NCI-H128 (cell line): ENCODE measurements around the gene ZNF821.
A peak's percentile ranks its signal among the peaks of the same experiment; 100 is the strongest.
"Not testable (repeated sequence)": the region's sequence is repeated elsewhere in the genome, so short reads cannot be mapped to it uniquely, and the experiment has no call there.

ENCODE experiments used
- DNase-seq: peaks from one replicate; lab custom pipeline; 2025; ENCODE audit not compliant: unreplicated experiment; lab: John Stamatoyannopoulos, UW

The ZNF821 gene, protein sequence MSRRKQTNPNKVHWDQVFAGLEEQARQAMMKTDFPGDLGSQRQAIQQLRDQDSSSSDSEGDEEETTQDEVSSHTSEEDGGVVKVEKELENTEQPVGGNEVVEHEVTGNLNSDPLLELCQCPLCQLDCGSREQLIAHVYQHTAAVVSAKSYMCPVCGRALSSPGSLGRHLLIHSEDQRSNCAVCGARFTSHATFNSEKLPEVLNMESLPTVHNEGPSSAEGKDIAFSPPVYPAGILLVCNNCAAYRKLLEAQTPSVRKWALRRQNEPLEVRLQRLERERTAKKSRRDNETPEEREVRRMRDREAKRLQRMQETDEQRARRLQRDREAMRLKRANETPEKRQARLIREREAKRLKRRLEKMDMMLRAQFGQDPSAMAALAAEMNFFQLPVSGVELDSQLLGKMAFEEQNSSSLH

DNA sequence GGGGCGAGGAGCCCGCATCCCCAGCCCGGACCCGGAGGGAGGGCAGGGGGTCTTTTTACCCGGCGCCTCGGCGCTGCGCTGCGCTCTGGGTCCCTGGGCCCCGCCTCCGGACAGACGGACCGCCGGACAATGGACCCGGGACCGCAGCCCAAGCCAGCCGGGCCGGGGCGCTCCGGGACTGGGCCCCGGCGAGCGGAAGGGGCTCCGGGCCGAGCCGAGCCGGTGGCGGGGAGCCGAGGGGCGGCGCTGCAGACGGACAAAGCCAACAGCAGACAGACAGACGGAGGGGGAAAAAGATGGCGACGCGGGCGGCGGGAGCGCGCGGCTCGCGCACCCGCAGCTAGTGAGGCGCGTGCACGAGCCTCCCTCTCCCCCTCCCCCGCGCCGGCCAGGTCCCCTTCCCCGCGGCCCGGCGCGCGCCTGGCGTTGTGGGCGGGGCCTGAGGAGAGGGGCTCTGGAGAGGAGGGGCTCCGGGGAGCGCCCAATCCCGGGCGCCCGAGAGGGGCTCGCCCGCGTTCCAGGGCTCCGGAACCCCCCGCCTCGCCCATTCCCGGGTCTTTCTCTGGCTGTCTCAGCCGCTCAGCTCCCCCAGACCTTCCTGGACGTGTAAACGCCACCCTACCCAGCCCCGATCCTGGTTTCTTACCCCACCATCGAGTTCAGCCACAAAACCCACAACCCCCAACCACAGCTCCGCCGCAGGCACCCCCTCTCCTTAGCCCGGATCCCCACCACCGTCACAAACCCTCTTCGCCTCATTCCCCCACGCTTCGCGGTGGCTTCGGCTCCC is at the start of gene ZNF821:
TSS of gene ZNF821 (minus strand) at position 334 of the 790 bp plus-strand sequence. CDS start 4,236 bp downstream, outside the sequence.
- peak; percentile 56 for DNase-seq

DNA sequence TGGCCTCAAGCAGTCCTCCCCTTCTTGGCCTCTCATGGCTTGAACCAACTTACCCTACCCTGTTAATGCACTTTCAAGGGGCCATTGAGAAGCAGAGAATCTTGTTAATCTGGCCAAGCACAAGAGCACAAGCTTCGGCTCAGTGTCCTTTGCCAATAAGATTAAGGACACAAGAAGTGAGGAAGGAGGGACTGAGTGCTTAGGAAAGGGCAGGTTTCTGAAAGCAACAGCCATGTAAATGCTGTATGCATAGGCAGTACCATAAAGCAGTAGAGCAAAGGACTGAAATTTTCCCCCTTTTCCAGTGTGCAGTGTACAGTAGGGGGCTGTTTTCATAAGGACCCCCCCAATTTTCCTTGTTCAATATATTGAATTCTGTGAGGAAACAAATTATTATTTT is 49.0 kb upstream of the ZNF821 start:
- DNase-seq, result no peak

DNA sequence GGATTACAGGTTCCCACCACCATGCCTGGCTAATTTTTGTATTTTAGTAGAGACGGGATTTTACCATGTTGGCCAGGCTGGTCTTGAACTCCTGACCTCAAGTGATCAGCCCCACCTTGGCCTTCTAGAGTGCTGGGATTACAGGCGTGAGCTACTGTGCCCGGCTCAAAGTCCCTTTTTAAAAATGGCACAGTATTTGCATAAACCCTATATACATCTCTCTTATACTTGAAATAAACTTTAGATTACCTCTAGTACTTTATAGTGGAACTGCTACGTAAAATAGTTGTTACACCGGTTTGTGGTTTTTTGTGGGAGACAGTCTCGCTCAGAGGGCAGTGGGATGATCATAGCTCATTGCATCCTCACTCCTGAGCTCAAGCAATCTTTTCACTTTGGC is 47.6 kb upstream of the ZNF821 start:
- DNase-seq, result no peak

DNA sequence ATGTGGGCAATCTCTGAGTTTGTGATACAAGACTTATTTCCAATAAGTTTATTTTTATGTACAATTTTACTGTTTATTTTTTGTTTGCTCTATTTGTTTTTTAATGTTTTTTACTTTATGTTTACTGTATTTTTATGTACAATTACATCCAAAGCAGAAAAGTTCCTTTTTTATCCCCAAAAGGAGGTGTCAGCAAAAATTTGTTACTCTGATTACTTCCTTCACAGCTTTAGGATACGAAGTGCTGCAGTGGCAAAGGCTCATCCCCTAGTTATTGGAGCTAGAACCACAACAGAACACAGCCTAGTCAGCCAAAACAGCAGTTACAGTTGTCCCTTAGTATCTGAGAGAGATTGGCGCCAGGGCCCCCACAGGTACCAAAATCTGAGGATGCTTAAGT is 47.0 kb upstream of the ZNF821 start:
- no peak for DNase-seq

DNA sequence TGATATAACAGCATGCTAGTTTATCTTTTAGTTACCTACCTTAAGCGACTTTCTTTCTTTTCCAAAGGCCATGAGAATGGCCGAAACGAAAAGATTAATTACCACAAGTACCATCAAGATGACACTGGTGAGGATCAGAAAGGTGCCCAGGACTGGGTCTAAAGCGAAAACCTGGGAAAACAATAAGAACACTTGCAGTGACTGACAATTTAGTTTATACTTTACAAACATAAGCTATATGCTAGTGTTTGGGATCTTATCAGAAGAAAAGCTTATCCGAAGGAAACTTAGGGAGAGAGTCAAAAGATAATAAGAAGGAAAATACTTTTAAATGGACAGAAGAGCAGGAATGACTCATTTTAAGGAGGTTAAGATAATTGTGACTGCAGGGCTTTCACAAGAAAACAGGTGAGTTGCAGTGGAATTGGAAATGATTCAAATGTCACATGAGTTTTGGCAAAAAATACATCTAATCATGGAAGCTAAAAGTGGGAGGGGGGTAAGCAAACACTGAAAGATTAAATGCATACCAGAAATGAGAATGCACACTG is 46.1 kb upstream of the ZNF821 start:
- no peak for DNase-seq

DNA sequence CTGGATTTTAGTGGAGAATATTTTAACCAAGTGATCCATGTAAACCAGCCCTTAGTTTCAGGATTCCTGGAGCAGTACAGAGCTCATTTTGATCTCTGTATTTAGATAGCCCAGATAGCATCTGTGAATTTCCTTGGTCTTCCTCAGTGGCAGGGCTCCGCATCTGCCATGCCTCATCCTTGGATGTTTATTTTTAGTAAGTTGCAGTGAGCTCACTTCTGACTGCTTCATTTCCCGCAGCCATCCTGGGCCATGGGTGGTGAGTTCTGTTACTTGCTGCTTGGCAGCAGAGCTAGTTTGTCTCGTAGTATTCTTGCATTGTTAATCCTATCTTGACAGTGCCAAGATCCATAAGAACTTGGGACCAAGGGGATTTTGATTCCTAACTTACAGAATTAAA is 45.1 kb upstream of the ZNF821 start:
- DNase-seq, result no peak

DNA sequence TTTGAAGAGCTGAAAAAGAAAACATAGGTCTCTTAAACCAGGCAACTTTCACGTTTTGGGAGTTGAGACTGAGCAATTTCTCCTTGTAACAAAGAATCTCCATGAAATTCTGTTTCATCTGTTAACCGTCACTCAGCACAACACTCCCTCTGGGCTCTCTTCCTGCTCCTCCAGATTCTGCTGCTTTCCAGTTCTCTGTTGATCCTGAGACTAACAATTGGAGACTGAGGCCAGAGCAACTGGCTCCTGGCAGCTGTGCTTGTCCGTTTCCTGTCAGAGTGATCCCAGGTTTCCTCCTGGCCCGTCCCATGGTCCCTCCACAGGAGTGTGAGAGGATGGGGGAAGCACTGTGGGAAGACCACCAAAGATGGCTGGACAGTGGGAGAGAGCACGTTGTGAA is 43.8 kb upstream of the ZNF821 start:
- no peak for DNase-seq

DNA sequence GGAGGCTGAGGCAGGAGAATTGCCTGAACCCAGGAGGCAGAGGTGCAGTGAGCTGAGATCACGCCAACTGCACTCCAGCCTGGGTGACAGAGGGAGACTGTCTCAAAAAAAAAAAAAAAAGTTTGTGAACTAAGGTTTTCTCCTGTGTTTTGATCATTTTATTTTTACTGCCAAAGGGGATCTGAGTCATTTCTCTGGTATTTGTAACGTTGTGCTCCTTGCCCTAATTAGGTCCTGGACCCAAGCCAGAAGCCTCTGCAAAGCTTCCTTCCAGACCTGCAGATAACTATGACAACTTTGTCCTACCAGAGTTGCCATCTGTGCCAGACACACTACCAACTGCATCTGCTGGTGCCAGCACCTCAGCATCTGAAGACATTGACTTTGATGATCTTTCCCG is 43.4 kb upstream of the ZNF821 start:
- DNase-seq, result no peak

DNA sequence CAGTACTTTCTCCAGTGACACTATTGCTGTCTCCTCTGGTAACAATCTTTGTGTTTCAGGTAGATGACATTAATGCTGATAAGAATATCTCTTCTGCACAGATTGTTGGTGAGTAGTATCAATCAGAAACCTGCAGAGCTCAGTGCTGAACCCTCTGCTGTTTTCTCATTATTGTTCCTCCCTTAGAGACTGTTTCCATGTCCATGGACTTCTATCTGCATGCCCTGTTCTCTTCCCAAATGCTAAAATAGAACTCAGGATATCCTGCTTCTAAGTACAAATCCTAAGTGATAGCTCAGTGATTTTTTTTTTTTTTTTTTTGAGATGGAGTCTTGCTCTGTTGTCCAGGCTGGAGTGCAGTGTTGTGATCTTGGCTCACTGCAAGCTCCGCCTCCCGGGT is 40.7 kb upstream of the ZNF821 start:
- DNase-seq, result no peak

DNA sequence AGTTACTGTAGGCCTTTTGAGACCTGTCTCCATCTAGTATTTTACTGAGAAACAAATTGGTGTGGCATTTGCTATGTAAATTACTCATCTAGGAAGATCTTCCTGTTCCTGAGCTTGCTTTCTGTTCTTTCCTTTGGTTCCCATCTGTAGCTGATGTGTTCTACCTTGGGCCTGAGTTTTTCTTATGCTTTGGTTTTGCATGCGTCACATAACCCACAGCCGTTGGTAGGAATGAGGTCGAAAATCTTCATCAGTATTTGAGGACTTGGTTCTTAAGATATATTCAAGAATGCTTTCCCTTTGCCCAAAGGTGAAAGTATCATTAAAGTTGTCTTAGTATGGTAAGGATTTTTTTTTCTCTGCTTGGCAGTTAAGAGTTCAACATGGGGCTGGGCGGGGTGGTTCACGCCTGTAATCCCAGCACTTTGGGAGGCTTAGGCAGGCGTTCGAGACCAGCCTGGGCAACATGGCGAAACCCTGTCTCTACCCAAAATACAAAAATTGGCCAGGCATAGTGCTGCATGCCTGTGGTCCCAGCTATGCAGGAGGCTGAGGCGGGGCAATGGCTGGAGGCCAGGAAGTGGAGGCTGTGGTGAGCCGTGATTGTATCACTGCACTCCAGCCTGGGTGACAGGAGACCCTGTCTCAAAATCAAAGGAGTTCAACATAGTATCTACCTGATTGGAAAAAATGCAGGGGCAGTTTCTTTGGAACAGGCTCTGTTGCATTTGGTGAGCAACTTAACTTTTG is 40.1 kb upstream of the ZNF821 start:
- DNase-seq, result no peak

DNA sequence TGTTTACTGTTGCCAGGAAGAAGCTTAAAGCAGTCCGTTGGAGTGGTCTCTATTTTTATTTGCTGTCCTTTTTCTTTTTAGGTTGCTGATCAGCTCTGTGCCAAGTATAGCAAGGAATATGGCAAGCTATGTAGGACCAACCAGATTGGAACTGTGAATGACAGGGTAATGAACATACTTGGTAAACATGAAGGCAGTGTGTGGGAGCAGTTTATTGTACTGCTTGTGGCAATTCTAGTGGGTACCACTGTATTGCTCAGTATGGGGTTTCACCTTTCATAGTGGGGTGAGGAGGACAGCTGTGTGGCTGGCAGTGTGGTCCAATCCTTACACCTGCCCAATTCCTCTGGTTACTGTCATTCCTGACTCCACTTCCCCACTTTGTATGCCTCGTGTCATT is 36.7 kb upstream of the ZNF821 start:
- no peak for DNase-seq

DNA sequence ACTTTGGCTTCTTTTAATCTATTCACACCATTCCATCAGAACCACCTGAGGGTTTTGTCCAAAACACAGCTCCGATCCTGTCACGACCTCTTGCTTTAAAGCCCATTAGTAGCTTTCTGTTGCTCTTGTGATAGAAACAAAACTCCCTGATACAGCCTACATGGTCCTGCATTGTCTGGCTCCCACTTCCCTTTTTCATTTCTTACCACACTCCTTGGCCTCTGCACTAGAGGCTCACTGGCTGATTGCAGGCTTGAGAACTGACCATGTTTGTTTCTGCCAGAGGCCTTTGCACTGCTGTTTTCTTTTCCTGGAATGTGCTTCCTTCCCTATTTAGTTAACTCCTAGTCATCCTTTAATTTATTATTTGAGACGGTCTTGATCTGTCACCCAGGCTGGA is 35.1 kb upstream of the ZNF821 start:
- DNase-seq, result no peak

DNA sequence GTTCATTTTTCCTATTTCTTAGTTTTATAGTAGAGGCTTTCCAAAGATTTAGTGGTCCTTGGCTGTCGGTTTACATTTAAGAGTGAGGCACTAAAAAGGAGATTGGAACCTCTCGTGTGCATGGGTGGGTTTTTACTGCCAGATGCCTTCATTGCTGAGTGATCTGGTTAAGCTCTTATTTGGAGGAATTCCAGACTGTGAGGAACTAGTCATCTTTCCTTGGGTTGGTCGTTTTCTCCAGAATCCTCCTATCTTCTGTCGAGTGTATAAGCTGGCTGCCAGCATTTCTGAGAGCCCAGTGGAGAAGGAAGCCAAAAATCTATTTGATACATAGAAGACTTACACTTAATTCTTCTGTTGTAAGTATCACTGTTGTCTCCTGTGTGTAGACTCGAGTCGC is 33.9 kb upstream of the ZNF821 start:
- DNase-seq, result no peak

DNA sequence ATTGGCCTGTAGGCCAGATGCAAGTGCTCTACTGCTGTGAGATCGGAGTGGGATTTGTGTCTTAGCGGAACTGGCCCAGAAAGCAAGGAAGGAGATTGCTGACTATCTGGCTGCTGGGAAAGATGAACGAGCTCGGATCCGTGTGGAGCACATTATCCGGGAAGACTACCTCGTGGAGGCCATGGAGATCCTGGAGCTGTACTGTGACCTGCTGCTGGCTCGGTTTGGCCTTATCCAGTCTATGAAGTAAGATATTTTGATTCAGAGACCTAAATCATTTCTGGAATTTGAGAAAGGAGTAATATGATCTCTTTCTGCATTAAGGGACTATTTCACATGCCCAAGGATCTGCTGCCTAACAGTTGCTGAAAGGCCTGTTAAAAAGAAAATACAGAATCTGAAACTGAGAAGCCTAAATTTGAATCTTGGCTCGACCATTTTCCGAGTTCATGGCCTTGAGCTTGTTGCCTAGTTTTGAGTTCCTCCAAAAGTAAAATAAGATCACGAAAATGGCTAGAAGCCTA is 32.5 kb upstream of the ZNF821 start:
- DNase-seq, result no peak

DNA sequence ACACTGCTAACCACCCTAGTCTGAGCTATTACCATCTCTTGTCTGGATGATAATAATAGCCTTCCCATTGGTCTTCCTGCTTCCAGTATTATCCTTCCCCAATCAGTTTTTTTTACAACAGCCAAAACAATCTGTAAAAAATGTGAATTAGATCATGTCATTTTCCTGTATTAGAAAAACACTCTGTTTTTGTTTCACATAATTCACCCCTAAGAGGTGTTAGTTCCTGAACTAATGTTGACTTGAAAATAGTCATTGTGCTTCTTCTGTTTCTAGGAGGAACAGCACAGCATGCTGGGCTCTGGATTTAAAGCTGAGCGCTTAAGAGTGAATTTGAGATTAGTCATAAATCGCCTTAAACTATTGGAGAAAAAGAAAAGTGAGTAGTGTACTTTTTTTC is 31.4 kb upstream of the ZNF821 start:
- no peak for DNase-seq

DNA sequence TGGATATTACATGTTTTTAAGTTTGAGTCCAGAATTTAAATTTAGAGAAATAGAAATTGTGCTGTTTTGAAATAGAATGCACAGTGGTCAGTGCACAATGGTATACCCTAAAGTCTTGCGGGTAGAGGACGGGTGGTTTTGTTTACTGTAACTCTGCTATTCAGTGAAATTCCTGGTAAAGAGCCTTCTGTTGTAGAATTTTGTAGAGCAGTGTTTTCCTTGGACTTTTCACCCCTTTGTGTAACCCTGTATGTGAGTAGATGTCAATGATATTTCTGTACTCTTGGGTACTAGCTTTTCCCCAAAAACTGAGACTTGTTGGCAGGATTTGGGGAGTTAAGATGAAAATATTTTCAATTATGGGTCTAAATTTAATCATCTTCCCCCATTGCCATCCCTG is 30.8 kb upstream of the ZNF821 start:
- DNase-seq, result no peak

DNA sequence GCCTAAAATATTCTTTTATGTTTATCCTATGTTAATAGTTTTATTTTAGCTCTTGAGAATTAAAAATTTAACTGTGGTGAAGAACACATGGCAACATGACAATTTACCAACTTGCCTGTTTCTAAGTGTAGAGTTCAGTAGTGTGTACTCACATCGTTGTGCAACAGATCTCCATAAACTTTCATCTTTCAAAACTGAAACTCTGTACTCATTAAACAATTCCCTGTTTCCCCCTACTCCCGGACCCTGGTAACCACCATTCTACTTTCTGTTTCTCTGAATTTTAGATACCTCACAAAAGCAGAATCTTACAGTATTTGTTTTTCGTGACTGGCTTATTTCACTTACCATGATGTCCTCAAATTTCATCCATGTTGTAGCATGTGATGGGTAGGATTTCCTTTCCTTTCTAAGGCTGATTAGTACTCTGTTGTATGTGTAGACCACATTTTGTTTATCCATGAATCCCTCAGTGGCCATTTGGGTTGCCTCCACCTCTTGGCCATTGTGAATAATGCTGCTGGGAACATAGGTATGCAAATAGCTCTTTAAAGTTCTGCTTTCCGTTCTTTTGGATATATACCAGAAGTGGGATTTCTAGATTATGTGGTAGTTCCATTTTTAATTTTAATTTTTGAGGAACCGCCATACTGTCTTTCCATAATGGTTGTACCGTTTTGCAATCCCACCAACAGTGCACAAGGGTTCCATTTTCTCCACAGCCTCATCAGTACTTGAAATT is 28.7 kb upstream of the ZNF821 start:
- no peak for DNase-seq

DNA sequence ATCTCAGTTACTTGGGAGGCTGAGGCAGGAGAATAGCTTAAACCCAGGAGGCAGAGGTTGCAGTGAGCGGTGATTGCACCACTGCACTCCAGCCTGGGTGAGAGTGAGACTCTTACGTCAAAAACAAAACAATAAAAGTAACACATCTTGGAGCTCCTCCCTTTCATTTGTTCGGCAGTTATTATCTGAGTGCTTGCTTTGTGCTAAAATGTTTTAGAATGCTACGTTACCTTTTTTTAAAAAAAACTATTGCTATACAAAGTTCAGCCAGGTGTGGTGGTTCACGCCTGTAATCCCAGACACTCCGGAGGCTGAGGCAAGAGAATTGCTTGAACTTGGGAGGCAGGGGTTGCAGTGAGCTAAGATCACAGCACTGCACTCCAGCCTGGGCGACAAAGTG is 27.1 kb upstream of the ZNF821 start:
- no peak for DNase-seq

DNA sequence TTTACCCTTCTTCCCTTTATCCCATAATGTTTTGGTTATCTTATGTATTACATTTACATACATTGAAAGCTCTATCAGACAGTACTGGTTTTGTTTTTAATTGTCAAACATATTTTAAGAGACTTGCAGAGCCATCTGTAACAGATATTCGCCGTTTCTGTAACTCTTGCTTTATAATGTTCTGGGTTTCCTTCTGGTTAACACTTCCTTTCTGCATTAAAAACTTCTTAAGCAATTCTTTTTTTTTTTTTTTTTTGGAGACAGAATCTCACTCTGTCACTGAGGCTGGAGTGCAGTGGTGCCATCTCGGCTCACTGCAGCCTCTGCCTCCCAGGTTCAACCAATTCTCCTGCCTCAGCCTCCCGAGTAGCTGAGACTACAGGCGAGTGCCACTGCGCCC is 21.8 kb upstream of the ZNF821 start:
- DNase-seq, result not testable (repeated sequence)

DNA sequence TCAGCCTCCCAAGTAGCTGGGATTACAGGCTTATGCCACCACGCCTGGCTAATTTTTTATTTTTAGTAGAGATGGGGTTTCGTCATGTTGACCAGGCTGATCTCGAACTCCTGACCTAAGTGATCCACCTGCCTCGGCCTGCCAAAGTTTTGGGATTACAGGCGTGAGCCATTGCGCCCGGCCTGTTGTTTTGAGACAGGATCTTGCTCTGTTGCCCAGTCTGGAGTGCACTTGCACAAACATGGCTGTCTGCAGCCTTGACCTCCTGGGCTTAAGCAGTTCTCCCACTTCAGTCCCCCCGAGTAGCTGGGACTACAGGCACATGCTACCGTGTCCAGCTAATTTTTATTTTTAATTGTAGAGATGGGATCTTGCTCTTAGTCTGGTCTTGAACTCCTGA is 20.3 kb upstream of the ZNF821 start:
- DNase-seq, result no peak

DNA sequence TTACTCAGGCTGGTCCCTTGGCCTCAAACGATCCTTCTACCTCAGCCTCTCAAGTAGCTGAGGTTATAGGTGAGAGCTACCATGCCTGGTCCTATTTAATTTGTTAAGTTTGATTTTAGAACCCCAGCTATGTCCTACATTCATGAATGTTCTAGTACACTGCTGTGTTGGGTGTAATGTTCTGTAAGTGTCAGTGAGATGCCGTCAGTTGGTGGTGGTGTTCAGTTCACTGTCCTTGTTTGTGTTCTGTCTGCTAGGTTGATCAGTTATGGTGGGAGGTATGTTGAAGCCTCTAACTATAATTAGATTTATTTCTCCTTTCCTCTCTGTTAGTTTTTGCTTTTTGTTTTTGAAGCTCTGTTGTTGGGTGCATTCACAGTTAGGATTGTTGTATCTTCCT is 19.6 kb upstream of the ZNF821 start:
- no peak for DNase-seq
